H1 (cell line): Measurements from ENCODE around the gene PKNOX1. TPM values are rescaled to one million over a fixed set of nuclear protein-coding genes. Genes with fewer than 3 reads are reported as not detected.

Experiments used
- CTCF ChIA-PET: fragments of 300-600 bp; sonication (Branson Sonifier 250); formaldehyde crosslinking; loops from one replicate; lab custom pipeline; 2021; ENCODE audit not compliant: partially characterized antibody; lab: Charles Lee
- POLR2A ChIA-PET: fragments of 300-600 bp; sonication (Branson Sonifier 250); formaldehyde crosslinking; loops from one replicate; lab custom pipeline; 2021; ENCODE audit warnings: inconsistent platforms; ENCODE audit not compliant: partially characterized antibody; lab: Charles Lee
- DNase-seq, 2 experiments: peaks; one replicate each; pipeline versions ENCODE4 v3.0.0 to v3.0.0-alpha.2; 2010 to 2022; ENCODE audit warnings: low spot score in 2 of 2, low read depth in 1 of 2, mixed read lengths in 1 of 2
- FAIRE-seq: peaks from 2 replicates; lab custom pipeline; 2011; peaks lifted over from hg19 to GRCh38; lab: Jason Lieb, UNC
- H2AFZ ChIP-seq: 2 replicates; pipeline ENCODE4 v1.8.1; 2012; ENCODE audit warnings: low read length, inconsistent platforms
- H2AK5ac ChIP-seq: 2 replicates; pipeline ENCODE4 v1.6.1; 2013; ENCODE audit warnings: low read depth, low read length
- H2BK120ac ChIP-seq: replicated peaks from 2 replicates; pipeline ENCODE3; 2013; ENCODE audit warnings: low read depth, low read length, inconsistent platforms
- H2BK12ac ChIP-seq: 2 replicates; pipeline ENCODE4 v1.6.1; 2013; ENCODE audit warnings: low read depth, low read length
- H2BK15ac ChIP-seq: 2 replicates; pipeline ENCODE4 v1.6.1; 2013; ENCODE audit warnings: low read length
- H2BK20ac ChIP-seq: 2 replicates; pipeline ENCODE4 v1.6.1; 2013; ENCODE audit warnings: low read length
- H2BK5ac ChIP-seq: 2 replicates; pipeline ENCODE4 v1.6.1; 2013; ENCODE audit warnings: low read depth, low read length
- H3K14ac ChIP-seq: 2 replicates; pipeline ENCODE4 v1.6.1; 2013; ENCODE audit warnings: inconsistent platforms; ENCODE audit not compliant: insufficient read length
- H3K18ac ChIP-seq: 2 replicates; pipeline ENCODE4 v1.6.1; 2013; ENCODE audit warnings: low read length; ENCODE audit errors: extremely low read depth
- H3K23ac ChIP-seq: 2 replicates; pipeline ENCODE4 v1.6.1; 2013; ENCODE audit warnings: inconsistent platforms; ENCODE audit not compliant: insufficient read length
- H3K23me2 ChIP-seq: 2 replicates; pipeline ENCODE4 v1.6.1; 2013; ENCODE audit warnings: low read depth, low read length
- H3K27ac ChIP-seq: 2 replicates; pipeline ENCODE4 v1.6.1; 2011; ENCODE audit warnings: low read depth, low read length, inconsistent platforms
- H3K27me3 ChIP-seq, 4 experiments: replicated peaks in 1 of 4; 1 replicate in 1 of 4; 2 replicates in 3 of 4; pipeline versions ENCODE4 v1.6.1 to v1.8.1; 2011 to 2013; ENCODE audit warnings: low read length in 3 of 4, mild to moderate bottlenecking in 3 of 4, inconsistent platforms in 2 of 4, mixed read lengths in 2 of 4, moderate library complexity in 1 of 4; ENCODE audit not compliant: control insufficient read depth in 3 of 4, insufficient read depth in 3 of 4; ENCODE audit errors: extremely low read depth in 1 of 4
- H3K36me3 ChIP-seq, 4 experiments: 2 replicates each; pipeline versions ENCODE4 v1.6.1 to v1.8.1; 2011 to 2013; ENCODE audit warnings: mild to moderate bottlenecking in 4 of 4, low read length in 3 of 4, moderate library complexity in 2 of 4, control low read depth in 1 of 4, inconsistent platforms in 1 of 4; ENCODE audit not compliant: insufficient read depth in 4 of 4, control insufficient read depth in 2 of 4
- H3K4ac ChIP-seq: replicated peaks from 2 replicates; pipeline ENCODE3; 2013; ENCODE audit warnings: low read length, low read depth, mixed read lengths, inconsistent platforms; ENCODE audit not compliant: insufficient read length
- H3K4me1 ChIP-seq, 4 experiments: replicated peaks in 1 of 4; 1 replicate in 1 of 4; 2 replicates in 3 of 4; pipeline versions ENCODE4 v1.6.1 to v1.8.1; 2011 to 2013; ENCODE audit warnings: low read length in 3 of 4, inconsistent platforms in 2 of 4, mixed read lengths in 1 of 4; ENCODE audit not compliant: insufficient read depth in 4 of 4, control insufficient read depth in 3 of 4
- H3K4me2 ChIP-seq, 2 experiments: 2 replicates each; pipeline versions ENCODE4 v1.6.1 to v1.8.1; 2011 to 2013; ENCODE audit warnings: low read depth in 2 of 2, low read length in 2 of 2, control low read depth in 1 of 2, inconsistent platforms in 1 of 2, mild to moderate bottlenecking in 1 of 2; ENCODE audit not compliant: insufficient read depth in 1 of 2
- H3K4me3 ChIP-seq, 4 experiments: fragments of 200-600, 300-600 bp in 1 of 4; sonication (generic), shearing (Covaris generic), sonication (Bioruptor Twin) in 1 of 4; 2 replicates each; pipeline versions ENCODE4 v1.5.1 to v1.8.1; 2011 to 2016; ENCODE audit warnings: low read length in 4 of 4, low read depth in 3 of 4, control low read depth in 2 of 4, inconsistent platforms in 2 of 4, mild to moderate bottlenecking in 2 of 4, mixed read lengths in 1 of 4, moderate library complexity in 1 of 4; ENCODE audit not compliant: insufficient read depth in 2 of 4; ENCODE audit errors: extremely low read depth in 1 of 4
- H3K56ac ChIP-seq: replicated peaks from 2 replicates; pipeline ENCODE3; 2013; ENCODE audit warnings: low read depth, mild to moderate bottlenecking, mixed read lengths, low read length, inconsistent platforms; ENCODE audit not compliant: insufficient read length
- H3K79me1 ChIP-seq: 2 replicates; pipeline ENCODE4 v1.6.1; 2013; ENCODE audit warnings: low read depth, low read length, control low read depth
- H3K79me2 ChIP-seq, 2 experiments: 2 replicates each; pipeline versions ENCODE4 v1.6.1 to v1.8.1; 2012 to 2013; ENCODE audit warnings: low read length in 2 of 2, mild to moderate bottlenecking in 2 of 2, inconsistent platforms in 1 of 2; ENCODE audit not compliant: insufficient read depth in 2 of 2, control insufficient read depth in 1 of 2
- H3K9ac ChIP-seq, 4 experiments: replicated peaks in 1 of 4; 1 replicate in 1 of 4; 2 replicates in 3 of 4; pipeline versions ENCODE4 v1.6.1 to v1.8.1; 2011 to 2013; ENCODE audit warnings: low read depth in 3 of 4, low read length in 3 of 4, control low read depth in 2 of 4, mild to moderate bottlenecking in 2 of 4, moderate library complexity in 2 of 4, inconsistent platforms in 1 of 4; ENCODE audit errors: extremely low read depth in 1 of 4
- H3K9me3 ChIP-seq, 2 experiments: 2 replicates each; pipeline versions ENCODE4 v1.6.1 to v1.8.1; 2012 to 2013; ENCODE audit warnings: mild to moderate bottlenecking in 2 of 2, moderate library complexity in 2 of 2, control low read depth in 1 of 2, inconsistent platforms in 1 of 2, low read depth in 1 of 2, low read length in 1 of 2, mixed read lengths in 1 of 2; ENCODE audit not compliant: insufficient read depth in 2 of 2
- H4K20me1 ChIP-seq, 2 experiments: replicated peaks in 1 of 2; 2 replicates each; pipeline versions ENCODE3 to v1.8.1; 2011 to 2013; ENCODE audit warnings: inconsistent platforms in 2 of 2, low read length in 2 of 2, mild to moderate bottlenecking in 1 of 2; ENCODE audit not compliant: insufficient read depth in 2 of 2, control insufficient read depth in 1 of 2
- H4K5ac ChIP-seq: 2 replicates; pipeline ENCODE4 v1.6.1; 2013; ENCODE audit warnings: low read length, low read depth, mixed read lengths, inconsistent platforms; ENCODE audit not compliant: insufficient read length
- H4K8ac ChIP-seq: 2 replicates; pipeline ENCODE4 v1.8.0; 2013; ENCODE audit warnings: mild to moderate bottlenecking, moderate library complexity, low read length, inconsistent platforms; ENCODE audit not compliant: insufficient read depth; ENCODE audit errors: extremely low read depth
- H4K91ac ChIP-seq: replicated peaks from 2 replicates; pipeline ENCODE3; 2013; ENCODE audit warnings: low read length, mixed read lengths, inconsistent platforms; ENCODE audit not compliant: insufficient read length
- CBX5 ChIP-seq: fragments of 300-800, 300-1000 bp; sonication (generic); IDR thresholded peaks from 2 replicates; pipeline ENCODE4 v1.7.1; 2016; ENCODE audit warnings: antibody characterized with exemption, low read length, low read depth
- CREB1 ChIP-seq: IDR thresholded peaks from 2 replicates; pipeline ENCODE4 v1.6.1; 2012; ENCODE audit warnings: inconsistent platforms
- CTBP2 ChIP-seq: IDR thresholded peaks from 2 replicates; pipeline ENCODE4 v1.7.0; 2011; ENCODE audit warnings: borderline replicate concordance, mild to moderate bottlenecking, moderate library complexity, mixed read lengths, low read length; ENCODE audit not compliant: insufficient read depth, insufficient read length
- E2F6 ChIP-seq: IDR thresholded peaks from 2 replicates; pipeline ENCODE4 v1.6.1; 2012; ENCODE audit warnings: inconsistent platforms
- EZH2 ChIP-seq: fragments of 200-600 bp; sonication (generic); IDR thresholded peaks from 2 replicates; pipeline ENCODE4 v1.7.1; 2012; ENCODE audit warnings: low read depth, mild to moderate bottlenecking, moderate library complexity, low read length, inconsistent platforms; ENCODE audit not compliant: severe bottlenecking
- HDAC6 ChIP-seq: IDR thresholded peaks from one replicate; pipeline ENCODE4 v1.7.1; 2012; ENCODE audit warnings: low read depth, mild to moderate bottlenecking, inconsistent platforms, low read length, moderate library complexity
- MAFK ChIP-seq: IDR thresholded peaks from 2 replicates; pipeline ENCODE4 v1.6.1; 2012; ENCODE audit warnings: low read depth, mild to moderate bottlenecking, improper control_type of control experiment, low read length
- SP4 ChIP-seq: IDR thresholded peaks from 2 replicates; pipeline ENCODE4 v1.6.1; 2012; ENCODE audit warnings: low read length, inconsistent platforms
- WGBS, 2 experiments: shearing (Covaris generic) in 1 of 2; methylation state at CpG; one replicate each; pipeline versions ENCODE4 v1.1.6 to v1.1.7; 2013 to 2015; ENCODE audit warnings: low lambda C conversion rate in 2 of 2, mixed read lengths in 2 of 2, inconsistent platforms in 1 of 2, low coverage in 1 of 2, missing lambda C conversion rate in 1 of 2; ENCODE audit not compliant: insufficient replicate concordance in 2 of 2, insufficient coverage in 1 of 2, insufficient read length in 1 of 2; ENCODE audit errors: extremely low coverage in 1 of 2, missing lambda C conversion rate in 1 of 2; 5-methylcytosine and 5-hydroxymethylcytosine counted together
- polyA plus RNA-seq, 7 experiments: library from polyadenylated mRNA; depleted of rRNA in 3 of 7; stranded (reverse) in 5 of 7; unstranded in 2 of 7; fragments of >200 nt in 5 of 7; fragments of 200-250 nt in 2 of 7; gene quantifications; 1 replicate in 5 of 7; 2 replicates in 1 of 7; 4 replicates in 1 of 7; pipeline versions ENCODE4 v1.2.1 to v1.2.3, GENCODE V29; 2011 to 2013; ENCODE audit warnings: missing spikeins in 2 of 7, mixed read lengths in 2 of 7
- total RNA-seq: library from RNA; stranded (reverse); fragmentation: NEBNext Ultra II Directional; extraction: Animal tissue kit (Norgen Biotek cat#: 25700); gene quantifications from 2 replicates; pipeline ENCODE4 v1.2.1, GENCODE V29; 2021
- TF ChIP-seq, protein P1 (sequence below): IDR thresholded peaks from 2 replicates; pipeline ENCODE4 v1.6.1; 2011; ENCODE audit warnings: low read length, improper control_type of control experiment

PKNOX1 gene
- total and polyA plus RNA-seq, 2 of the 8 experiments (the other 6 are each of a cell fraction or from before 2014, with no cell fraction given) = 20.4 to 31.9 TPM

- no peak overlapping the region for H3K23ac ChIP-seq
- H3K18ac ChIP-seq = no peak overlapping the region
- no peaks in the 10 kb centered on the region for H3K79me1 ChIP-seq
- H4K91ac ChIP-seq = no peak overlapping the region
- no peak overlapping the region for H3K27ac ChIP-seq
- no peak overlapping the region for H3K4me2 ChIP-seq
- no peak overlapping the region for H3K4ac ChIP-seq
- H3K9me3 ChIP-seq = no peaks in the 10 kb centered on the region
- no peak overlapping the region for H2AFZ ChIP-seq
- H3K27me3 ChIP-seq = no peaks in the 10 kb centered on the region
- peaks cover 0 to 4% (median 0%) of the 10 kb centered on the region in 4 experiments; a peak in 2 of 7 replicates for H3K4me1 ChIP-seq
- no peak overlapping the region for H2BK120ac ChIP-seq
- no peak overlapping the region for H3K9ac ChIP-seq
- peaks cover 0 to 3% (median 1%) of the 10 kb centered on the region in 4 experiments; a peak in 4 of 8 replicates for H3K36me3 ChIP-seq
- no peak overlapping the region for H4K8ac ChIP-seq
- FAIRE-seq (no peak), DNase-seq (no peak)
- ChIA-PET CTCF (interaction anchor here (0.9 to 1.7 kb wide), 2 partner anchors 8 to 66 kb away, joined by 3 to 4 read pairs; no protein-coding TSS in a partner anchor), POLR2A (interaction anchor here (0.6 to 11.8 kb wide), 4 partner anchors 10 to 73 kb away, joined by 3 to 112 read pairs (median 4); no protein-coding TSS in a partner anchor)
- H3K23me2 ChIP-seq = no peaks in the 10 kb centered on the region
- H3K79me2 ChIP-seq = peaks cover 0 to 10% of the 10 kb centered on the region in 2 experiments; a peak in 2 of 4 replicates
- H3K14ac ChIP-seq = no peak overlapping the region
- WGBS, 2 experiments = 78% methylated on average over 10 of the region's 10 CpGs; no CpG with 5 or more reads in 1 of the 2 experiments
- H4K20me1 ChIP-seq = no peaks in the 10 kb centered on the region
- no peak overlapping the region for H2BK20ac ChIP-seq
- H3K56ac ChIP-seq = no peak overlapping the region
- H2AK5ac ChIP-seq = no peak overlapping the region
- TF ChIP-seq EZH2 (no peak), CBX5 (no peak), SP4 (no peak), CREB1 (no peak), HDAC6 (no peak), CTBP2 (no peak), MAFK (no peak), E2F6 (no peak)
- TF ChIP-seq, protein P1, sequence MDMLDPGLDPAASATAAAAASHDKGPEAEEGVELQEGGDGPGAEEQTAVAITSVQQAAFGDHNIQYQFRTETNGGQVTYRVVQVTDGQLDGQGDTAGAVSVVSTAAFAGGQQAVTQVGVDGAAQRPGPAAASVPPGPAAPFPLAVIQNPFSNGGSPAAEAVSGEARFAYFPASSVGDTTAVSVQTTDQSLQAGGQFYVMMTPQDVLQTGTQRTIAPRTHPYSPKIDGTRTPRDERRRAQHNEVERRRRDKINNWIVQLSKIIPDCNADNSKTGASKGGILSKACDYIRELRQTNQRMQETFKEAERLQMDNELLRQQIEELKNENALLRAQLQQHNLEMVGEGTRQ = no peak
- H3K4me3 ChIP-seq = no peak overlapping the region
- no peak overlapping the region for H4K5ac ChIP-seq
- H2BK12ac ChIP-seq = no peak overlapping the region
- H2BK5ac ChIP-seq = no peak overlapping the region
- no peak overlapping the region for H2BK15ac ChIP-seq
Measured at GRCh38 chr21:42989816-42990650, 15.7 kb downstream of the PKNOX1 start.
